IMR-90 (cell line): ENCODE measurements around the gene KDM5B. TPM values are rescaled to one million over a fixed set of nuclear protein-coding genes. Genes with fewer than 3 reads are reported as not detected.
A peak's percentile ranks its signal among the peaks of the same experiment; 100 is the strongest.

ENCODE experiments used
- ATAC-seq: fragments of 200-7000 bp; cut with Tn5 transposase; 2 replicates; pipeline ENCODE4 v1.9.1; 2020; ENCODE audit warnings: low read depth, mild to moderate bottlenecking, moderate library complexity
- BruUV-seq: library from RNA; stranded (reverse); fragments of 400-500 nt; replicated peaks from 2 replicates; lab custom pipeline; 2021; lab: Mats Ljungman, UMichigan
- CTCF ChIA-PET: fragments of 300-600 bp; formaldehyde crosslinking; extraction: SDS; loops from one replicate; lab custom pipeline; 2021; ENCODE audit warnings: antibody characterized with exemption; lab: Yijun Ruan, JAX
- POLR2A ChIA-PET: fragments of 300-600 bp; sonication (Branson Sonifier 250); formaldehyde crosslinking; loops from one replicate; lab custom pipeline; 2022; ENCODE audit warnings: antibody characterized with exemption; ENCODE audit not compliant: unreplicated experiment; lab: Charles Lee
- DNase-seq: peaks from one replicate; pipeline ENCODE4 v3.0.0; 2013
- H2AFZ ChIP-seq: replicated peaks from 2 replicates; pipeline ENCODE3; 2013; ENCODE audit warnings: low read length, mild to moderate bottlenecking; ENCODE audit not compliant: poor library complexity
- H2AK5ac ChIP-seq: 2 replicates; pipeline ENCODE4 v1.6.1; 2013; ENCODE audit warnings: low read depth, low read length, inconsistent platforms
- H2AK9ac ChIP-seq: replicated peaks from 2 replicates; pipeline ENCODE3; 2013; ENCODE audit warnings: mild to moderate bottlenecking, low read depth, low read length, moderate library complexity; ENCODE audit not compliant: poor library complexity
- H2BK120ac ChIP-seq: 2 replicates; pipeline ENCODE4 v1.6.1; 2013; ENCODE audit warnings: low read depth, low read length, inconsistent platforms
- H2BK15ac ChIP-seq: 3 replicates; pipeline ENCODE4 v1.6.1; 2013; ENCODE audit warnings: low read depth, low read length, inconsistent platforms
- H2BK20ac ChIP-seq: 2 replicates; pipeline ENCODE4 v1.6.1; 2013; ENCODE audit warnings: low read depth, mild to moderate bottlenecking, inconsistent platforms, low read length, moderate library complexity
- H2BK5ac ChIP-seq: 2 replicates; pipeline ENCODE4 v1.6.1; 2013; ENCODE audit warnings: mild to moderate bottlenecking, low read depth, low read length, inconsistent platforms; ENCODE audit not compliant: poor library complexity, severe bottlenecking
- H3K14ac ChIP-seq: replicated peaks from 2 replicates; pipeline ENCODE4 v1.6.1; 2013; ENCODE audit warnings: low read depth, low read length, inconsistent platforms
- H3K18ac ChIP-seq: 2 replicates; pipeline ENCODE4 v1.6.1; 2013; ENCODE audit warnings: low read depth, low read length, control low read depth
- H3K23ac ChIP-seq: 2 replicates; pipeline ENCODE4 v1.6.1; 2013; ENCODE audit warnings: low read depth, low read length, inconsistent platforms
- H3K27ac ChIP-seq: 2 replicates; pipeline ENCODE4 v1.5.1; 2013; ENCODE audit warnings: mild to moderate bottlenecking, control low read depth, low read length; ENCODE audit not compliant: insufficient read depth
- H3K27me3 ChIP-seq: 2 replicates; pipeline ENCODE4 v1.6.1; 2013; ENCODE audit warnings: low read length; ENCODE audit not compliant: control insufficient read depth, insufficient read depth
- H3K36me3 ChIP-seq: 2 replicates; pipeline ENCODE4 v1.6.1; 2013; ENCODE audit warnings: low read length, mixed read lengths; ENCODE audit not compliant: control insufficient read depth, insufficient read depth
- H3K4ac ChIP-seq: 2 replicates; pipeline ENCODE4 v1.6.1; 2013; ENCODE audit warnings: low read depth, low read length, inconsistent platforms
- H3K4me1 ChIP-seq: 2 replicates; pipeline ENCODE4 v1.6.1; 2013; ENCODE audit warnings: low read length, mixed read lengths; ENCODE audit not compliant: control insufficient read depth, insufficient read depth
- H3K4me2 ChIP-seq: 2 replicates; pipeline ENCODE4 v1.6.1; 2013; ENCODE audit warnings: low read depth, mild to moderate bottlenecking, control low read depth, low read length, moderate library complexity
- H3K4me3 ChIP-seq: 2 replicates; pipeline ENCODE4 v1.5.1; 2013; ENCODE audit warnings: low read depth, mild to moderate bottlenecking, control low read depth, low read length, moderate library complexity; ENCODE audit not compliant: insufficient read depth
- H3K56ac ChIP-seq: 2 replicates; pipeline ENCODE4 v1.6.1; 2013; ENCODE audit warnings: low read length, inconsistent platforms; ENCODE audit not compliant: insufficient read depth; ENCODE audit errors: extremely low read depth
- H3K79me1 ChIP-seq, 2 experiments: 2 replicates each; pipeline ENCODE4 v1.6.1; 2013; ENCODE audit warnings: low read length in 2 of 2, inconsistent platforms in 1 of 2, low read depth in 1 of 2
- H3K9ac ChIP-seq: 2 replicates; pipeline ENCODE4 v1.6.1; 2013; ENCODE audit warnings: low read depth, low read length, control low read depth
- H3K9me1 ChIP-seq: 2 replicates; pipeline ENCODE4 v1.6.1; 2013; ENCODE audit warnings: low read length, inconsistent platforms; ENCODE audit not compliant: insufficient read depth
- H3K9me3 ChIP-seq: 2 replicates; pipeline ENCODE4 v1.6.1; 2013; ENCODE audit warnings: low read length; ENCODE audit not compliant: control insufficient read depth, insufficient read depth
- H4K20me1 ChIP-seq: 2 replicates; pipeline ENCODE4 v1.6.1; 2013; ENCODE audit warnings: low read length, inconsistent platforms; ENCODE audit not compliant: insufficient read depth
- H4K5ac ChIP-seq: 2 replicates; pipeline ENCODE4 v1.6.1; 2013; ENCODE audit warnings: mild to moderate bottlenecking, low read depth, low read length, control low read depth
- H4K8ac ChIP-seq, 2 experiments: 2 replicates each; pipeline ENCODE4 v1.6.1; 2013; ENCODE audit warnings: low read depth in 2 of 2, low read length in 2 of 2, control low read depth in 1 of 2, inconsistent platforms in 1 of 2
- H4K91ac ChIP-seq: 2 replicates; pipeline ENCODE4 v1.6.1; 2013; ENCODE audit warnings: low read depth, low read length, inconsistent platforms; ENCODE audit not compliant: insufficient read depth
- BHLHE40 ChIP-seq: fragments of 150-350 bp; IDR thresholded peaks from 2 replicates; pipeline ENCODE4 v1.6.1; 2016; ENCODE audit warnings: mild to moderate bottlenecking, low read depth, low read length
- CTCF ChIP-seq: conservative IDR thresholded peaks from 2 replicates; pipeline ENCODE4 v1.5.1; 2012; ENCODE audit warnings: mild to moderate bottlenecking, low read depth, low read length, improper control_type of control experiment
- MAFK ChIP-seq: IDR thresholded peaks from 2 replicates; pipeline ENCODE4 v1.6.1; 2012; ENCODE audit warnings: low read depth, low read length, improper control_type of control experiment
- MAZ ChIP-seq: IDR thresholded peaks from 2 replicates; pipeline ENCODE4 v1.6.1; 2012; ENCODE audit warnings: low read depth, mild to moderate bottlenecking, low read length, improper control_type of control experiment, moderate library complexity, borderline replicate concordance
- MXI1 ChIP-seq: IDR thresholded peaks from 2 replicates; pipeline ENCODE4 v1.6.1; 2012; ENCODE audit warnings: low read depth, mild to moderate bottlenecking, low read length, moderate library complexity, borderline replicate concordance
- RAD21 ChIP-seq: IDR thresholded peaks from 2 replicates; pipeline ENCODE4 v1.6.1; 2012; ENCODE audit warnings: low read length, improper control_type of control experiment
- RCOR1 ChIP-seq: IDR thresholded peaks from 2 replicates; pipeline ENCODE4 v1.6.1; 2012; ENCODE audit warnings: mild to moderate bottlenecking, low read length, improper control_type of control experiment; ENCODE audit not compliant: insufficient replicate concordance
- RFX5 ChIP-seq: IDR thresholded peaks from 2 replicates; pipeline ENCODE4 v1.8.0; 2012; ENCODE audit warnings: low read depth, mild to moderate bottlenecking, low read length, moderate library complexity
- WGBS, 2 experiments: methylation state at CpG; one replicate each; pipeline versions ENCODE4 v1.1.5 to v1.1.7; 2013; ENCODE audit warnings: missing lambda C conversion rate in 2 of 2; ENCODE audit not compliant: insufficient read length in 1 of 2; ENCODE audit errors: extremely low coverage in 2 of 2; 5-methylcytosine and 5-hydroxymethylcytosine counted together
- dilution Hi-C: fragments of 300-500 bp; cut with HindIII; formaldehyde crosslinking; loops from one replicate; pipeline ENCODE4 v1.14.3; 2018; ENCODE audit warnings: low sequenced_read_pairs; ENCODE audit not compliant: unreplicated experiment
- in situ Hi-C: fragments of 300-500 bp; cut with MboI; formaldehyde crosslinking; loops from 3 replicates; pipeline ENCODE4 v1.14.3; 2019; ENCODE audit warnings: low sequenced_read_pairs, inconsistent platforms, mixed read lengths
- intact Hi-C: fragments of 100-400 bp; cut with micrococcal nuclease; formaldehyde crosslinking; loops from 2 replicates; pipeline ENCODE4 v1.10.0; 2022
- polyA plus RNA-seq, 3 experiments: library from polyadenylated mRNA; depleted of rRNA; stranded (reverse); fragments of >200 nt; gene quantifications; 2 replicates each; pipeline ENCODE4 v1.2.3, GENCODE V29; 2012; ENCODE audit warnings: low replicate concordance in 1 of 3
- total RNA-seq: library from RNA; depleted of rRNA; stranded (reverse); fragments of >200 nt; gene quantifications from 2 replicates; pipeline ENCODE4 v1.2.3, GENCODE V29; 2012

The KDM5B gene
- total and polyA plus RNA-seq, 2 of the 4 experiments (the other 2 are of a cell fraction) = 28.8 to 82.1 TPM

GRCh38 chr1:202692959-202693555 is 115.2 kb downstream of the KDM5B start:
- TF ChIP-seq RAD21 (no peak; the same call in 1 of the 2 replicates), MAZ (no peak), RCOR1 (peak; percentile 46), RFX5 (no peak), MAFK (no peak), BHLHE40 (no peak), CTCF (0 out of 2 replicates have a peak, but pooled peaks have one; percentile 9), MXI1 (peak; percentile 52; the same call in 1 of the 2 replicates)
- Histone ChIP-seq H2BK5ac (no peak overlapping the region), H3K18ac (no peak overlapping the region), H2BK20ac (no peak overlapping the region), H3K14ac (no peak overlapping the region), H3K4me1 (no peaks in the 10 kb centered on the region), H3K4me2 (no peak overlapping the region), H4K91ac (no peak overlapping the region), H4K20me1 (peaks cover 3% of the 10 kb centered on the region; the same call in 1 of the 2 replicates), H2BK120ac (no peak overlapping the region), H3K4ac (no peak overlapping the region), H2BK15ac (no peak overlapping the region), H2AFZ (no peak overlapping the region), H3K9me1 (no peaks in the 10 kb centered on the region), H3K9me3 (no peaks in the 10 kb centered on the region), H2AK5ac (no peak overlapping the region), H3K79me1 (no peaks in the 10 kb centered on the region), H3K27ac (no peak overlapping the region), H4K5ac (no peak overlapping the region), H3K9ac (no peak overlapping the region), H3K56ac (no peak overlapping the region), H3K4me3 (no peak overlapping the region), H3K23ac (no peak overlapping the region), H3K27me3 (peaks cover 60% of the 10 kb centered on the region), H4K8ac (no peak overlapping the region), H2AK9ac (no peak overlapping the region), H3K36me3 (no peaks in the 10 kb centered on the region)
- DNase-seq (peak; percentile 71), ATAC-seq (peak; percentile 95)
- ChIA-PET CTCF (interaction anchor here (1.1 to 1.5 kb wide), 2 partner anchors 13 to 17 kb away, joined by 3 read pairs; no protein-coding TSS in a partner anchor), POLR2A (no interaction called here)
- WGBS, 2 experiments = no CpG with 5 or more reads among the region's 3 CpGs
- in situ Hi-C loops (no loop called here), dilution Hi-C loops (no loop called here), intact Hi-C loops (loop anchor here (2.0 kb wide), 1 partner anchor 36 kb away; no protein-coding TSS in a partner anchor)
- no TSS peak for BruUV-seq
